Activated naive CD4-positive, alpha-beta T cell (primary cell): ENCODE measurements around the gene OGG1.

ENCODE experiments used
- DNase-seq, 4 experiments: peaks; one replicate each; lab custom pipeline; 2025; lab: John Stamatoyannopoulos, UW

Gene OGG1

DNA sequence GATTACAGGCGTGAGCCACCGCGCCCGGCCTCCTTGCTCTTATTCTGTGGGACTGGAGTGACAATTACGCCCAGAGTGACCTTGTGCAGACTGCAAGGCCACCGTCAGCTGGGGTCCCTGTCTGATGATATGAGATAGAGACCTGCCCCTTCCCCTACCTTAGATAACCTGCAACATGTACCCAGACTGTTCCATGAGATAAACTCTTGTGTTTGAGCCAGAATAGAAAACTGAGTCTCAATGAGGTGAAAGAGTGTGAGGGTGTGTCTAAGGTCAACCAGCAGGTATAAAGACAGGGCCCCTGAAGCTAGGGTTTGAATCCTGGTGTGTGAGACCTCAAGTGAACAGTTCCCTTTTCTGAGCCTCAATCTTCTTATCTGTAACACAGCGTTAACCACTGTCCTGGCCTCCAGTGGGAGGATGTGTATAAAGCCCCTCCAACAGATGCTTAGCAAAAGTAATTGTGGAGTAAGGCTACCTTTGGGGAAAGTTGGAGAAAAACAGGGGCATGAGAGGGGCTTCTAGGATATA, 36.5 kb downstream of the OGG1 start:
- DNase-seq, result no peak

- DNase-seq, result no peak
These were observed 37.3 kb downstream of the OGG1 start for GRCh38 chr3:9786825-9787669.

- DNase-seq, result no peak
These were observed 38.0 kb downstream of the OGG1 start for GRCh38 chr3:9787714-9788113.

DNA sequence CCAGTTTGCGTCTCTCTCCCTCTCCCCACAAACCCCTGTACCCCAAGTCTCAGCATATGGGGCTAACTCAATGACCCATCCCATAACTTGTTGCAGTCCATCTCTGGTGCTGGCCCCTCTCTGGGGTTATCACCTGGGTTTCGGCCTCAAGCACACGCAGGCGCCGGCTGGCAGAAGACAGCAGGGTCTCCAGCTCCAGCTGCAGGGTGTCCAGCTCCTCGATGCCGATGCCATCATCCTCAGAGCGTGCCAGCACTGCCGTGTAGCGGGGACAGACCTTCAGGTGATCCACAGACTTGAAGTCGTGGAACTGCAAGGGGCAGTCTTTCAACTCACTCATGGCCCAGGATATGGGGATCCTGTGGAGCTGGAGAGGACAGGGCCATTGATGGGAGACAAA, 41.4 kb downstream of the OGG1 start:
- no peak for DNase-seq

GRCh38 chr3:9791790-9792404, 42.1 kb downstream of the OGG1 start:
- DNase-seq, result no peak

DNA sequence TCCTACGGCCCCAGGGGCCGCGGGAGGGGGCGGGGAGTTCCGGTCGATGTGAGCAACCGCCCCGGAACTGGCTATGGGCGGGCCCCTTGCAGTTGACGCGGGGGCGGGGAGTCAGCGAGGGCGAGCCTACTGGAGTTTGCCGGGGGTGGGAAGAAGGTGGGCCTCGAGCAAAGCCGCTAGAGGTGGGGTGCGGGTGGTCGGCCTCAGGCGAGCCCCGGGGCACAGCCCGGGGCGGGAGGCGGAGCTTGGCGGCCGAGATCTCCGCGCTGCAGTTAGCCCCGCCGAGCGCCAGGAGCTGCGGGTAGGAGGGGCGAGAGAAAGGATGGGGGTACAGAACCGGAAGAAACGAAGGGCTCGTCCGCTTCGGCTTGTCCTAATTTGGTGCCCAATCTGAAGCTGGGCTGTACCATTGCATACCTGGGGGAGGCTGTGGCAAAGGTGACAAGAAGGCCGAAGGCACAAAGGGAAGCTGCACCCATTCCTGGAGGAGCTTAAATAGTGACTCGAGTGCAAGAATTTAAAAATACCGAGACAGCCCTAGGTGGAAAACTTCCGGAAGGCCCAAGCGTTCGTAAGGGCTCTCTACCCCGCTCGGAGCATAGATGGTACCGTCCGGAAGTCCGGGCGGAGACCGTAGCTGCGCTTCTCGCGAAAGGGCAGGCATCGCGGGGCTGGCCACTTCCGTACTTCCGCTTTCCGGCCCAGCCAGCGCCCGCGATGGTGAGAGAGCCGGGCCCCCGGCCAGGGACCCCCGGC, 42.8 kb downstream of the OGG1 start, which contains the start of the genes ARPC4 and TADA3:
TSS of gene ARPC4 (plus strand) at position 678 of the 756 bp plus-strand sequence. CDS start at position 718, 40 bp downstream.
TSS of gene TADA3 (minus strand) at position 69 of the 756 bp plus-strand sequence. CDS start 1,007 bp downstream, outside the sequence.
- DNase-seq, result peak; percentile 70 to 87 (median 76)

DNA sequence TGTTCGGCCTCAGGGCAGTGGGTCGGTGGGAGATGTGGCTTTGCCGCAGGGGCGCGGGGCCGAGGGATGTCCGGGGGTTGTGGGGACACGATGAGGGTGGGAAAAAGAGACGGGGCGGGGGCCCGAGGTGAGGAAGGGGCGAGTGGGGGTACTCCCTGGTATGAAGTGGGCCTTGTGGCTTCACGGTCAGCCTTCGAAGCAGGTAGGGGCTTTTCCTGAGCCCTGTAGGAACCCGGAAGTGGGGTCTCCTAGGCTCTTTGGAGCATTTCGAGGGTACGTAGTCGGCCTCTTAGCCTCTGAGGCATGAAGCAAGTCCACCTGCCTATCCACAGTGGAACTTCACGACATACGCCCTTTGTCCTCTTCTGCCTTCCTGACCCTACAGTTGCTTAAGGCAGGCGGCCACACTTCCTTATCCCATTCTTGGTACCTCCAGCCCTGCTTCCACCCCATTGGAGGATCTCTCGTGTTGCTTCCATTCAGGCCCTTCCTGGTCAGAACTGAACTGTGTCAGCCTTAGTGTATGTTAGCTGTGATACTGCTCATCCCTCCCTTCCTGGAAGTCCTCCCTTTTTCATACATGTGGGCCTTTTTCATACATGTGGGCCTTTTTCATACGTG, 43.5 kb downstream of the OGG1 start:
- no peak for DNase-seq

GRCh38 chr3:9794400-9794799, 44.6 kb downstream of the OGG1 start:
- DNase-seq, result no peak

GRCh38 chr3:9795207-9795606, 45.5 kb downstream of the OGG1 start:
- DNase-seq, result no peak

- no peak for DNase-seq
These were observed 47.6 kb downstream of the OGG1 start for GRCh38 chr3:9797196-9797945.

DNA sequence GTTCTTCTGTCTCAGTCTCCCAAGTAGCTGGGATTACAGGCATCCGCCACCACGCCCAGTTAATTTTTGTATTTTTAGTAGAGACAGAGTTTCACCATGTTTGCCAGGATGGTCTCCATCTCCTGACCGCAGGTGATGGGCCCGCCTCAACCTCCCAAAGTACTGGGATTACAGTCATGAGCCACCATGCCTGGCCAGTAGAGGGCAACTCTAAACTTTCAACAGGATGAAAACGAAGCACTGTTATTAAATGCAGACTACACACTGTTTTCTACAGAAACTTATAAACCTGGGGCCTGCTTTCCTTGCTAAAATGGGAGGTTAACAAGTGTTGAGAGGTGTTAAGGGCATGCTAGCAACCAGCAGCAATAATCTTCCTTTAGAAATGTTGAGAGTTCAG, 50.8 kb downstream of the OGG1 start:
- DNase-seq, result no peak

GRCh38 chr3:9803494-9803893, 53.7 kb downstream of the OGG1 start:
- DNase-seq, result no peak

- no peak for DNase-seq
These were observed 55.2 kb downstream of the OGG1 start for GRCh38 chr3:9804996-9805395.

DNA sequence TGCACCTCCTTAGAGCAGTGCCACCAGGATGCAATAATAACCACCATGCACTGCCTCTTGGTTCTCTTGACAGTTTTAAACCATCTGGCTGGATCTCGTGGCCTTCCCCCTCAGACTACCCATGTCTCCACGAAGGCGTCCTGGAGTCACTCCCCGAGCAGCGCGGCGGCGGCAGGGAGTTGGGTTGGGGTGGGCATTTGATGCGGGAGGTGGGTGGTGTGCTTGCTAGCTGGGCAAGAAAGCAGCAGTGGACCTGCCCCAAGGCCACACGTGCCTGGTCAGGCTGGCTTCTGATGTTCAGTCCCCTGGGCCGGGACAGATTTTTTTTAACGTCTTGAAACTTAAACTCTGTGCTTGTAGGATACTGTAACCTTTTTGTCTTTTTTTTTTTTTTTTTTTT, 56.4 kb downstream of the OGG1 start:
- DNase-seq, result no peak
